Measurements from ENCODE around the gene MAN1A2.

The MAN1A2 gene

DNA sequence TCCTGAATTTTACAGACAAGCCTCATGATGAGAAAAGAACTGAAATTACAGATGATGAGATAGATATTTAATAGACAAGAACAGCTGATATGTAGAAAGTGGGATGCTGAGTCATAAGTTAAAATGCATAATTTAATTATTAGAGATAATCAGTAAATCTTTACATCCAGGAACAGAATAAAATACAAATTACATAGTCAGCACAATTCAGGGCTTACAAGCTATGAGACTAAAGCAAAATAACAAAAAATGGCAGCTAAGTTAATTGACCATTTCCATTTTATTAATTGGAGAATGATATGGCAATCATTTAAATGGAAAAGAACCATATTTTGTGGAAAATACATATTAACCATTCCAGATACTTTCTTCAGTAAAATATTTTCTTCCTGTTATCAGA lies 40.2 kb upstream of the MAN1A2 start:
- TF ChIP-seq, protein P1, sequence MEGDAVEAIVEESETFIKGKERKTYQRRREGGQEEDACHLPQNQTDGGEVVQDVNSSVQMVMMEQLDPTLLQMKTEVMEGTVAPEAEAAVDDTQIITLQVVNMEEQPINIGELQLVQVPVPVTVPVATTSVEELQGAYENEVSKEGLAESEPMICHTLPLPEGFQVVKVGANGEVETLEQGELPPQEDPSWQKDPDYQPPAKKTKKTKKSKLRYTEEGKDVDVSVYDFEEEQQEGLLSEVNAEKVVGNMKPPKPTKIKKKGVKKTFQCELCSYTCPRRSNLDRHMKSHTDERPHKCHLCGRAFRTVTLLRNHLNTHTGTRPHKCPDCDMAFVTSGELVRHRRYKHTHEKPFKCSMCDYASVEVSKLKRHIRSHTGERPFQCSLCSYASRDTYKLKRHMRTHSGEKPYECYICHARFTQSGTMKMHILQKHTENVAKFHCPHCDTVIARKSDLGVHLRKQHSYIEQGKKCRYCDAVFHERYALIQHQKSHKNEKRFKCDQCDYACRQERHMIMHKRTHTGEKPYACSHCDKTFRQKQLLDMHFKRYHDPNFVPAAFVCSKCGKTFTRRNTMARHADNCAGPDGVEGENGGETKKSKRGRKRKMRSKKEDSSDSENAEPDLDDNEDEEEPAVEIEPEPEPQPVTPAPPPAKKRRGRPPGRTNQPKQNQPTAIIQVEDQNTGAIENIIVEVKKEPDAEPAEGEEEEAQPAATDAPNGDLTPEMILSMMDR (IDR thresholded peaks at IDR 0.05; ENCODE audit: borderline replicate concordance, insufficient read depth, low read depth, low read length), result no peak

DNA sequence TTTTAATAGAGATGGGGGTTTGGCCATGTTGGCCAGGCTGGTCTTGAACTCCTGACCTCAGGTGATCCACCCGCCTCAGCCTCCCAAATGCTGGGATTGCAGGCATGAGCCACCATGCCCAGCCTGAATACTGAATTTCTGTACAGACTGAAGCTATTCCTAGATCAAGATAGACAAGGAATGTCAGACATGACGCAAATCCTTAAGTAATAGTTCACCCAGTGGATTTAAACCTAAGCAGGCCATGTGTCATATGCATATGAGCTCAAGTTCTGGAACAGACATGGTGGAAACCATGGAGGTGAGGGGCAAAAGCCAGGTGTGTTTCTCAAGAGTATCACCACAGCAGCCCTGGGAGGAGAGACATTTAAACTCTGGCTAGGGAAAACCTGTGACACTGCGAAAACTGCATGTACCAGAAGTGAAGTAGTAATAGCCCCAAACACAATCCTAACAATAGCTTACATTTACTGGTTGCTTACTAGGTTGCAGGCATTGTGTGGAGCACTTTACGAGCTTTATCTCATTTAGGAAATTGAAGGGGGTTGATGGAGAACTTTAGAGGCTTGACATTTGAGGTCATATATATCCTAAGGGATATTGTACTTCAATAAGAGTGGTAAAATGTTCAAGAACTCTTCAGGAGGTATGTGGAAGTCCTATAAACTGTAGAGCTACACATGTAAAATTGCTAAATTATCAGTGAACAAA lies 31.7 kb upstream of the MAN1A2 start:
- H3K4me3 ChIP-seq (ENCODE audit: low read depth, low read length), result no peak overlapping the region
- TF ChIP-seq, protein P1 (IDR thresholded peaks at IDR 0.05; ENCODE audit: borderline replicate concordance, insufficient read depth, low read depth, low read length), result no peak

More for the DNA sequence above, 40.2 kb upstream of the MAN1A2 start:
- H3K4me3 ChIP-seq (ENCODE audit: low read depth, low read length), result no peak overlapping the region

DNA sequence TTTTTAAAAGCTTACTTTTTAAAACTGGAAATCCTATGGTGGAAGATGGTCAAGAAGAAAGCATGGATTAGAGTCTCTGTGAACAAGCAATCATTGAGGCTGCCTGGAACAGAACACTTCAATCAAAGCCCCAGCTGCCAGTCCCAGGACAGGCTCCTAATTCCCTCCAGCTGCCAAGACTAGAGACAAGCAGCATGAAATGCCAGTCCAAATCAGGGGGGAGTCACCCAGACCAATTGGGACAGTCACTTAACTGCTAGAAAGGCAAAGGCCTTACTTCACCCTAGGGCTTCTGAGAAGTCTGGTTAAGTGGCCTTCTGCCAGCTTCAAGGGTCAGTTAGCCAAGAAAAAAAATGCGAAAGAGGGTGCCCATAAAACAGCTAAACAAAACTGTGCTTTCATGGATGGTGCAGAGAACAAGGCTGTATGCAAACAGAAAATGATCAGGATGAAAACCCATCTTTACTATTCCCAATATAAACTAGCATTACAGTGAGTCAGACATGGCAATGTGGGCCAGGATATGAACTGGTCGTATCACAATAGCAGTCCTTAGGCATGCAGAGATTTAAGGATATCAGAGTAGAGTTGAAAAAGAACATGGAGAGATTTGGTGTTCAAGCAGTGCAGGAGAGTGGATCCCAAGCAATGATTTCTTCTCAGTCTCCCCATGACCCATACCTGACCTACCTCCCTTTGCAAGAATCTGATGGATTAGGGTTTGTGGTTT lies 31.0 kb upstream of the MAN1A2 start:
- TF ChIP-seq, protein P1 (IDR thresholded peaks at IDR 0.05; ENCODE audit: borderline replicate concordance, insufficient read depth, low read depth, low read length), result no peak
- H3K4me3 ChIP-seq (ENCODE audit: low read depth, low read length), result no peak overlapping the region

DNA sequence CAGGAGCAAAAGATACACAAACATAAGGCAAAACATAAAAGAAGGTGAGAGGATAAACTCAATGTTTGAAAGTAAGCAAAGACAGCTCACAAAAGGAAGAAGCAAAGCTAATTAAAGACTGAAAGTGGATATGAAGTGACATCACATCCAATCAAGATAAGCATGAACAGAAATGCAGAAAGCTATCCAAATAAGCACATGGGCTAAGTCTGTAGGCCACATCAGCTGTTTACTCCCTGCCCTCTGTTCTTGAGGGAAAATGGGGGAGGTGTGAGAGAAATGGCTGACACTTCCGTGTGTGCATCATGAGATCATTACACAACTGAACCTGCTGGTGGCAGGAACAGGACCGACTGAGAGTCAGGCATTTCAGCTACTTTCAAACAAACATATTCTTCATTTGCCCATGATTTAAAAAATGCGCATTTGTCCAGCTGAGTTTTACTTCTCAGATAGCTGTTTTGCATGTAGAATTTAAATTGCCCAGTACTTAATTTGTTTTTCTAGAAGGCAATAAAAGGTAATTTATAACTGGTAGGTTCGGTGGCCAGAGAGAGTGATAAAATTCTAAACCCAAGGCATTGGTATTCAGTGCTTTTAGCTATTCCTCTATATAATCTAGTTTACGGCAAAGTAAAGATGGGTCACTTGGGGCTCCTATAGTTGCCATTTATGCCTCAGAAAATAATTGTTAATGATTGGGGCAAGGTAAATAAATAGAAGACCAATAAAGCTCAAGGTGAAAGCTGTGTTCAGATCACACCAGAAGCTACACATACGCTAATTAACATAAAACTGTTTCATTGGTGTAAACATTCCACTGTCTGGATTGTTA lies 27.2 kb upstream of the MAN1A2 start:
- H3K4me3 ChIP-seq (ENCODE audit: low read depth, low read length), result no peak overlapping the region
- TF ChIP-seq, protein P1 (IDR thresholded peaks at IDR 0.05; ENCODE audit: borderline replicate concordance, insufficient read depth, low read depth, low read length), result no peak

DNA sequence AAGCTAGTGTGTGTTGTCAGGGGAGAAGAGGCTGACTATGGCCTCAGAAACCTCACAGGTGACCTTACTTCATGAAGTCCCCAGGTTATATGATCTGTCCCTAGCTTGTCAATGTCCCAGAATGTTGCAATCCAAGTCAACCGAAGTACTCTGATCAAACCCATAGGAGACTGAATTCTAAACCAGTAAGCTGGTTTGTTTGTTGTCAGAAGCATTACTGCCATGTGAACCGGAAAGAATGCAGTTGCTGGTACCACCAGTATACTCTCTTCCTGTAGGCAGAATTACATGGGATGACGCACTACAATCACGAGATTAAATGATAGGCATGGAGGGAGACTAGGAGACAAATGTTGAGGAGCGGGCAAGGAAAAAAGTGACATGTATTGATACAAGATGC lies 26.1 kb upstream of the MAN1A2 start:
- no peak overlapping the region for H3K4me3 ChIP-seq (ENCODE audit: low read depth, low read length)
- TF ChIP-seq, protein P1 (IDR thresholded peaks at IDR 0.05; ENCODE audit: borderline replicate concordance, insufficient read depth, low read depth, low read length), result no peak

DNA sequence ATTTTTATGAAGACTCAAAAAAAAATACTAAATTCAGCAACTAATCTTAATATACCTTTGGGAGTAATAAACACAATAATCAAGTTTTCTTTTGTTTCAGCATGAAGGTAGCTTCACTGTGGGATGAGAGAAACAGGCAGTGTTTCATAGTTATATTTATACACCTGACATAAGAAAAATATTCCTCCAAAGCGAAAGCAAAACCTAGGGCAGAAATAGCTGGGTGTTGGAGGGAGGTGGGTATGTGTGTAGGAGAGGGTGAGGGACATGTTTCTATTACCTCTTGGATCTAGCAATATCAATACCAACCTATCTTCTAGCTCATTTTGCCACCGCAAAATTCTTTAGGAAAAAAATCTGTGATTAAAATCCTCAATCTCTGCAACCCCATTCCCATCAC lies 24.9 kb upstream of the MAN1A2 start:
- TF ChIP-seq, protein P1 (IDR thresholded peaks at IDR 0.05; ENCODE audit: borderline replicate concordance, insufficient read depth, low read depth, low read length), result no peak
- H3K4me3 ChIP-seq (ENCODE audit: low read depth, low read length), result no peak overlapping the region

Measured in GM12875 (cell line).